ENCODE measurements around the gene DDOST.

DDOST gene

GRCh38 chr1:20658166-20658915, 2.8 kb downstream of the DDOST start:
- no peak for DNase-seq

GRCh38 chr1:20657024-20657423, 4.1 kb downstream of the DDOST start:
- DNase-seq, result no peak

- DNase-seq, result no peak
Observed at GRCh38 chr1:20654104-20654690, 7.0 kb downstream of the DDOST start.

- no peak for DNase-seq
Observed at GRCh38 chr1:20652300-20652699, 8.9 kb downstream of the DDOST start.

GRCh38 chr1:20648946-20649345, 12.2 kb downstream of the DDOST start:
- no peak for DNase-seq

GRCh38 chr1:20648438-20648837, 12.7 kb downstream of the DDOST start:
- no peak for DNase-seq

GRCh38 chr1:20645414-20645813, 15.8 kb downstream of the DDOST start:
- no peak for DNase-seq

- no peak for DNase-seq
Observed at GRCh38 chr1:20644416-20644815, 16.8 kb downstream of the DDOST start.

GRCh38 chr1:20643080-20643479, 18.1 kb downstream of the DDOST start:
- no peak for DNase-seq

- no peak for DNase-seq
Observed at GRCh38 chr1:20641975-20642374, 19.2 kb downstream of the DDOST start.

- DNase-seq, result peak; percentile 45
Observed at GRCh38 chr1:20640183-20640597, 21.0 kb downstream of the DDOST start.

GRCh38 chr1:20636785-20637347, 24.3 kb downstream of the DDOST start:
- no peak for DNase-seq

GRCh38 chr1:20634594-20635084, 26.5 kb downstream of the DDOST start:
- no peak for DNase-seq

- no peak for DNase-seq
Observed at GRCh38 chr1:20634065-20634593, 27.0 kb downstream of the DDOST start.

- DNase-seq, result peak; percentile 85
Observed at GRCh38 chr1:20633190-20634064, 27.7 kb downstream of the DDOST start, which contains the start of gene PINK1. PINK1 (plus strand) TSS chr1:20633458; CDS start chr1:20633549, 91 bp downstream.

GRCh38 chr1:20632386-20632785, 28.8 kb downstream of the DDOST start:
- DNase-seq, result no peak

GRCh38 chr1:20630729-20631128, 30.4 kb downstream of the DDOST start:
- no peak for DNase-seq

- no peak for DNase-seq
Observed at GRCh38 chr1:20626524-20626923, 34.6 kb downstream of the DDOST start.

GRCh38 chr1:20626098-20626427, 35.1 kb downstream of the DDOST start:
- no peak for DNase-seq

GRCh38 chr1:20625176-20626097, 35.7 kb downstream of the DDOST start:
- DNase-seq, result no peak

GRCh38 chr1:20624709-20625108, 36.5 kb downstream of the DDOST start:
- DNase-seq, result no peak

GRCh38 chr1:20621012-20621411, 40.2 kb downstream of the DDOST start:
- no peak for DNase-seq

All from CD4-positive, alpha-beta T cell treated with Interleukin-15 for 1 hour (primary cell).